ENCODE measurements around the gene C2CD4D.

Gene C2CD4D

DNA sequence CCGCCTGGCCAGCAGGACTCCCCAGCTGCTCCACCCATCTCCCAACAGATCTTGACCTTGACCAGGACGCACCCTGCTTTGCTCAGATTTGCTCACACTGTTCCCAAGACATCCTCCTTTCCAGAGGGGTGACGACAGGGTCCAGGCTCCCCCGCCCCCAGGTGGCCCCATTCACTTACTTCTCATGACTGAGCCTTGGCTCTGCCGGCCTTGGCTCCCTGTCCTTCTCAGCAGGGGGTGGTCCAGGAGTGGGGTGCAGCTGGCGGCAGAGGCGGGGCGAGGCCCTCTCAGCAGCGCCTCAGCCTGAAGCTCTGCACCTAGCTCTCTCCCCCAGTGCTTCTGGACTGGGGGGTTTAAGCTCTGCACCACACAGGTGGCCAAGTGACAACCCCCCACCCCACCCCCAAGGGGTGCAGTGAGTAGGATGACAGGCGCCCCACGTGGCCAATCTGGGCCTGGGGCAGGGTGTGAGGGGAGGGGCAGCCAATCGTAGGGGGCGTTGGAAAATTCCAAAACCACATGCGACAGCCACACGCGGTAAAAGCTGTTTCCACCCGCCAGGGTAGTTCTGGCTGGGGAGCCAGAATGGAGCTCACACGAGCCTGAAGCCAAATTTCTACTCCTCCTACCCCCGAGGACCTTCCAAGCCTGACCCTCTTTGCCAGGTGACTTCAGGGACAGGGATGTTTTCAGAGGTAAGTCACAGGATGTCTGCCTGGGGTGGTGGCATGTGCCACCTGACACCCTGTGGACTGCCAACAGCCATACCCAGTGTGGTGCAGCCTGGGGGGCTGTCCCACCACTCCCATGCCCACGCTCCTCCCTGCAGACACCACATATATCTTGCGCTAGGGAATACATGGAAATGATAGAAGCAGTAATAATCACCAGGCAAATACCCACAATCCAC, 13.6 kb downstream of the C2CD4D start:
- ChIA-PET CTCF (interaction anchor here (2.2 kb wide), 1 partner anchor 8 kb away, joined by 7 read pairs; no protein-coding TSS in a partner anchor), POLR2A (no interaction called here)
- DNase-seq (ENCODE audit: extremely low spot score): no peak
- TF ChIP-seq, protein P1, sequence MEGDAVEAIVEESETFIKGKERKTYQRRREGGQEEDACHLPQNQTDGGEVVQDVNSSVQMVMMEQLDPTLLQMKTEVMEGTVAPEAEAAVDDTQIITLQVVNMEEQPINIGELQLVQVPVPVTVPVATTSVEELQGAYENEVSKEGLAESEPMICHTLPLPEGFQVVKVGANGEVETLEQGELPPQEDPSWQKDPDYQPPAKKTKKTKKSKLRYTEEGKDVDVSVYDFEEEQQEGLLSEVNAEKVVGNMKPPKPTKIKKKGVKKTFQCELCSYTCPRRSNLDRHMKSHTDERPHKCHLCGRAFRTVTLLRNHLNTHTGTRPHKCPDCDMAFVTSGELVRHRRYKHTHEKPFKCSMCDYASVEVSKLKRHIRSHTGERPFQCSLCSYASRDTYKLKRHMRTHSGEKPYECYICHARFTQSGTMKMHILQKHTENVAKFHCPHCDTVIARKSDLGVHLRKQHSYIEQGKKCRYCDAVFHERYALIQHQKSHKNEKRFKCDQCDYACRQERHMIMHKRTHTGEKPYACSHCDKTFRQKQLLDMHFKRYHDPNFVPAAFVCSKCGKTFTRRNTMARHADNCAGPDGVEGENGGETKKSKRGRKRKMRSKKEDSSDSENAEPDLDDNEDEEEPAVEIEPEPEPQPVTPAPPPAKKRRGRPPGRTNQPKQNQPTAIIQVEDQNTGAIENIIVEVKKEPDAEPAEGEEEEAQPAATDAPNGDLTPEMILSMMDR (IDR thresholded peaks at IDR 0.05; ENCODE audit: control extremely low read depth, extremely low read depth, low read depth, missing control alignments): no peak

DNA sequence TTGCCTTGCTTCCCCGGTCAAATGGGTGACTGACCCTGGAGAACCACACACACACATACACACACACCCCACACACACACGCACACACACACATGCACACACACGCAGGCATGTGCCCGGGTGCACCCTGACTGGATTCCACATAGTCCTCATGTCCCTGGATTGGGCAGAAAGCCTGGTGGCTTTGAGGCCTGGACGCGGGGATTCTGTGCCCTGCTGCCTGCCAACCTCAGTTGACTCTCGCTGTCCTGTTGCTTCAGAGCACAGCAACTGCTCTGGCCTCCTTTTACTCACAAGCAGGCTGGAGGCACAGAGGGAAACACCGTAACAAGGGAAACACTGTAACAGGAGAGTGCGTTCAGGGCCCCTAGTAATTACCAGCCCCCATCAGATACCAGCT, 14.4 kb downstream of the C2CD4D start:
- TF ChIP-seq, protein P1 (IDR thresholded peaks at IDR 0.05; ENCODE audit: control extremely low read depth, extremely low read depth, low read depth, missing control alignments): no peak
- CTCF ChIA-PET: no interaction called here

DNA sequence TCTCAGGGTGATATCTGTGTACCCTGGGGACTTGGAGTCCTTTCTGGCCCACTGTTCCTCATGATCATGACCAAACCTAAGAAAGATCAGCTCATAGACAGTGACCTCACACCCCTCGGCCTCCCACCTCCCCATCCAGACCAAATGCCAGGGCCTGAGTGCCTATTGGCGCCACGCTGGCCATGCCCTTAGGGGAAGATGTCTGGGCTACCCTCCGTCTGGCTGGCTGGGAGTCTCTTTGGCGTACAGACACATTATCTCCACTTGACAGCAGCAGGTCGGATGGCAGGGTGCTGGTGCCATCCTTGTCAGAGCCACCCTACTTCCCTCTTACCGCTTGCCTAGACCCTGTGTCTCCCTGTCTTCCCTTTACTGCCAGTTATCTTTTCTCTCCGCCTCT, 16.4 kb downstream of the C2CD4D start:
- no peak for DNase-seq (ENCODE audit: extremely low spot score)
- CTCF ChIA-PET: interaction anchor here (1.6 kb wide), 1 partner anchor 11 kb away, joined by 4 read pairs; no protein-coding TSS in a partner anchor
- POLR2A ChIA-PET: no interaction called here
- TF ChIP-seq, protein P1 (IDR thresholded peaks at IDR 0.05; ENCODE audit: control extremely low read depth, extremely low read depth, low read depth, missing control alignments): no peak

More for the DNA sequence above, 14.4 kb downstream of the C2CD4D start:
- DNase-seq (ENCODE audit: extremely low spot score): no peak
- POLR2A ChIA-PET: no interaction called here

DNA sequence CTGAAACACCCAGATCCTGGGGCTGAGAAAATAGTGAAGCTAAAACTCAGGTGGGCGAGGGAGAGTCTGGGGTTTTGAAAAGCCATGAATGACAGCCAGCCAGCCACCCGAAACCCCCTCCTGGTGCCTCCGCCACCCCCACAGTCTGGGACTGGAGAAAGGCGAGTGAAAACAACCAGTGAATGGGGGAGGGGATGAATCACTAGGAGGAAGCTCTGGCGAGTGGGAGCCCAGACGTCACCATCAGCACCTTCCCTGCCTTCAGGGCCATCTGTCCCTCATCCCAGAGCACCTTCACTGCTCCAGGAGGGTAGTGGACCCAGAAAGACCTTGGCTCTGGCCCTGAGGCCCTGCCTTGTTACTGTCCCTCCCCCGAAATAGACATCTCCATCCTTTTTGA, 17.2 kb downstream of the C2CD4D start:
- TF ChIP-seq, protein P1 (IDR thresholded peaks at IDR 0.05; ENCODE audit: control extremely low read depth, extremely low read depth, low read depth, missing control alignments): no peak
- CTCF ChIA-PET: interaction anchor here (1.3 to 2.5 kb wide), 3 partner anchors 11 to 26 kb away, joined by 3 to 13 read pairs (median 4); no protein-coding TSS in a partner anchor
- POLR2A ChIA-PET: no interaction called here
- no peak for DNase-seq (ENCODE audit: extremely low spot score)

DNA sequence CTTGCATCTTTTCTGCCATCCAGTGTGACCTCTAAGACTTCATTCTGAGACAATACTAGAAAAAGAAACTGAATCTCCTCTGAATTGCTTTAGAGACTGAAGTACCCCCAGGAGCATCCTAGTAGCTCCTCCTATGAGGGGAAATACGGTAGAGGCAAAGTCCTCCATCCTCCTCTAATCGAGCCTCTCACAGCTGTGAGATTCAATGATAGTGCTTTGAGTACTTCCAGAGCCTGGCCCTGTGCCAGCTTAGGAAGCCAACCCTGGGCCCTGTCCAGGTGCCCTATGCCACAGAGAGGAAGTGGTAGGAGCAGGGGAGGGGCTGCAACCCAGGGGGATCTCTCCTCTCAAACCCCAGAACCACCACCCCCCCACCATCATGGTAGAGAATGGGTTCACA, 18.7 kb downstream of the C2CD4D start:
- no peak for DNase-seq (ENCODE audit: extremely low spot score)

DNA sequence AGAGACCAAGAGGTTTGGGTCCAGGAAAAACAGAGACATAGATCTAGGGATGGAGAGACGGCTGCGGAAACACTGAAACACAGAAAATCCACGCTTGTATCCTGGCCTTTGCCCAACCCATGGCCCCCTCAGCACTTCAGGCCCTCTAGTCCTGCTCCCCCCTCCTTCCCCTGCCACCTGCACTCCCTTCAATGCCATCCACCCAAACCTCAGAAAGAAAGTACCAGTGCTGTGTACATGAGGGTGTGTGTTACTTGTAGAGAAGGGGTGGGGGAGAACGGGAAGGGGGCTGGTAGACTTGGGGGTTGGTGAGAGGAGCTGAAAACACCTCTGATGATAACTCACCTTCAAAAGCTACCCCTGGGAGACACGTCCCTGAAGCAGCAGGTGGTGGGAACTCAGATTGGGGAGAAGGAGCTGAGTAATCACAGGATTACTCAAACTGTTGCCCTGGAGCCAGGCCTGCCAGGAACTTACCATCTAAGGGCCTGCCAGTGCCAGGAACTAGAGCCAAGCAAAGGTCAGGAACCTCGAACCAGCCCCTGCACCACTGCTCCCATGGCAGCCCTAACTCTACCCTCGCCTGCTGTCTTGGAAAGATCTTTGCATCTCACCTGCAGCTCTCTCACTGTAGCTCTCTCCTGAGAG, 19.5 kb downstream of the C2CD4D start:
- TF ChIP-seq, protein P1 (IDR thresholded peaks at IDR 0.05; ENCODE audit: control extremely low read depth, extremely low read depth, low read depth, missing control alignments): no peak
- ChIA-PET CTCF (interaction anchor here (2.5 kb wide), 1 partner anchor 17 kb away, joined by 13 read pairs; no protein-coding TSS in a partner anchor), POLR2A (no interaction called here)
- no peak for DNase-seq (ENCODE audit: extremely low spot score)

More for the DNA sequence above, 18.7 kb downstream of the C2CD4D start:
- POLR2A ChIA-PET: no interaction called here
- CTCF ChIA-PET: interaction anchor here (0.7 to 2.5 kb wide), 3 partner anchors 9 to 16 kb away, joined by 4 to 13 read pairs (median 4); no protein-coding TSS in a partner anchor
- TF ChIP-seq, protein P1 (IDR thresholded peaks at IDR 0.05; ENCODE audit: control extremely low read depth, extremely low read depth, low read depth, missing control alignments): no peak

Measured in GM10248 (cell line).